ENCODE results near the gene PTPN3.

The PTPN3 gene

DNA sequence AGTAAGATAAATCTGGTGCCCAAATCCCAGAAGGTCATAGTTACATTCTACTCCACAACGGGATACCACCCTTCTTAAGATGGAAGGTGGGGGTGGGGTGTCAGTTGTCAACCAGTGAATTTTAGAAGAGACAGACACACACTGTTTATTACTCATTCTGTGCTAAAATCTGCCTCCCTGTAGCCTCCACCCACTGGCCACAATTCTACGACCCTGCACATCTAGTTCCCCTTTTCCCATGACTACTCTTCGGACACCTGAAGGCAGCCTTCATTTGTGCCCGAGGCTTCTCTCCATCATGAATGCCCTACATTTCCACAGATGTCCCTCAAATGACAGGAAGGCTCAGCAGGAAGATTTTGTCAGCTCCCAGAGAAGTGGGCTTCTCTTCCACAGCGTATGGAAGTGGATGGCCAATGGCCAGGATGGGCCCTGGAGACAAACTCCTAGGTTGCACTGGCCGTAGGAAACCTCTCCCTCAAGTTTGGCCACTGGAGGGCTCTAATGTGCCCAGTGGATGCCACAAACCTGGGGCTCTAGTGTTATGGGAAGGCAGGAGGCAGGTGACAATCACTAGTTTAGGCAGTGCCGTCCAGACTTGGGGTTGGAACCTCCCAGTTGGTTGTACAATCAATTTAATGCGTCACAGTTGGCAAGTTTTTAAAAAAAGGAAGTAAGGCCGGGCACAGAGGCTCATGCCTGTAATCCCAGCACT is 46.6 kb downstream of the PTPN3 start:
- no peak for DNase-seq (ENCODE audit: low spot score)

- DNase-seq (ENCODE audit: low spot score), result no peak
These were observed 47.8 kb downstream of the PTPN3 start for GRCh38 chr9:109450346-109450745.

DNA sequence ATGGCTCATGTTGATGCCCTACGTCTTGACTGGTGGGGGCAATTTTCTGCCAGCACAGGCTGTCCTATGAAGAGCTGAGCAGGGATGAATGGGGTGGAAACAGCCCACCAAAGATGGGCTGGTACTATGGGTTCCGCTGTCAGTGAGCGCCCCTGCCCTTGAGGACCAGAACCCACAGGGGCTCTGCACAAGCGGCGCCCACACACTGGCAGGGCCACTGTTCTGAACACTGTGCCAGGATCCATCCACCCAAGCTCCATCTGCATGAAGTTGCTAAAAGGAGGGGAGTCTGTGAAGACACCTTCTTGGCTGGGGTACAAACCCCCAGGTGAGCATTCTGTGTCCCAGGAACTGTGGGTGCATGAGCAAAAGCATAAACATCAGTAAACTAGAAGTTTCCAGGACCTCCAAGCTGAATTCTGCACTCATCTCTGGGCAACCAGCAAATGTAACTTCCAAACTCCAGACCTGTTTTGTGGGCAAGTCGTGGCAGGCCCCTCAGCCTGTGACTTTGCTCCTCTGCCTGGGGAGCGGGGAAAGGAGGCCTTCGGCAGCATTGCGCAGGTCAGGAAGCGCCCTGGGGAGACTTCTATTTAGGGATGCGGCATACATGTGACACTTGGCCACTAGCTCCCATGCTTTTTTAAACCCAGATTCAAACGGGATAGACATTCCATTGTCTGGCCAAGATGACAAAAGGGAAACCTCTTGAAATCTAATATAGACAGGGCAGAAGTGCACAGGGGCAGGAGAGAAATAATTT is 48.9 kb downstream of the PTPN3 start:
- DNase-seq (ENCODE audit: low spot score), result no peak

DNA sequence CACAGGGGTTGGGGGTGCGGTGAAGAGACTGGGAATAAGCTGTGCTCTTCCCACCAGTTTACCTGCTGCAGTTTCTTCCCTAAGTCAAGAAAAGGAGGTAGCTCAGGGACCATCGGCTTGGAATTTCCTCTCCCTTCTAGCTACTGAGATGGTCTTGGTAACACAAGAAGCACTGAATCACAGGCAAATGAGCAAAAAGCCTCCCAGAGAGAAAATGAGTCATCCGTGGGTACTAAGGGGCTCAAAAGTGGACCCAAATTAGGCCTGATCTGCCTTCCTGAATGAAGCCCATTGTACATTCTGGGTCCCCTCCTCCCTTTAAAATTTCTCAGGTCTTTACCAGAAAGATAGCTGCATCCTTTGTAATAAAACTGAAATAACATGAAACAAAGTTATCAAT is 49.9 kb downstream of the PTPN3 start:
- no peak for DNase-seq (ENCODE audit: low spot score)

- DNase-seq (ENCODE audit: low spot score), result no peak
These were observed 50.6 kb downstream of the PTPN3 start for GRCh38 chr9:109447329-109448076.

DNA sequence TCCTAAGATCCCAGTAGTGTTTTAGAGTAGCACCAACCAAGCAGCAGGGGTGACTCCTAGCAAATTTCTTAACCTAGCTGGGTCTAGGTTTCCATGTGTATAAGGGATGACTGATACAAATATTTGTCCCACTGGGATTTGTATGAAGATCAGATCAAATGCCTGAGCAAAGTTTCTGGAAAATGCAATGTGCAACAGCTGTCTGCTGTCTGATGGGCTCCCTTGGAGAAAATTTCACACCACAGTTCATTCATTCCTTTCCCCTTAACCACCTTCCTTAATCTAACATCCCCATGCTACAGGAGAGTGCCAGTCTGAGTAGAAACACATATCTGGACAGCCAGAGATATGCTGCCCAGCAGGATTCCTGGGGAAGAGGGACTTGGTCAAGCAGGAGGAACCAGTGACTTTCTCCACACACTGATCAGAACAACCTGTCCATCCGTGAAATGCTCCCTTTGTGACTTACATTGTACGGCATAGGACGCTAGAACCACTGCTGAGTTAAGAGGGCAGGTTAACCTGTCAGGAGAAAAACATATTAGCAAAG is 53.3 kb downstream of the PTPN3 start:
- no peak for DNase-seq (ENCODE audit: low spot score)

DNA sequence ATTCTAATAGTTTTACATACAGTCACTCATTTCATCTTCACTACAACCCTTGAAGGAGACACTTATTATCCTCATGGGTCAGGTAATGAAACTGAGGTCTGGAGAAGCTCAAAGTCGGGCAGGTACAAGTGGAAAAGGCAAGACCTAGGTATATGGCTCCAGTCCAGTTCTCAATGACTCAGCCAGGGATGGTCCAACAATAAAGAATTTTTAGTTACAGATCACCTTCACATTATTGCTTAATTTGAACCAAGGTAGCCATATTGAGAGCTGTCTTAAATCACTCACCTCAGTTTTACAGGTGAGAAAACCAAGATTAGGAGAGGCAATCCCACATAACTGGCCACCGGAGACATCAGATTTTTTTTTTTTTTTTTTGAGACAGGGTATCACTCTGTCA is 55.4 kb downstream of the PTPN3 start:
- DNase-seq (ENCODE audit: low spot score), result no peak

- no peak for DNase-seq (ENCODE audit: low spot score)
These were observed 56.8 kb downstream of the PTPN3 start for GRCh38 chr9:109441296-109441695.

DNA sequence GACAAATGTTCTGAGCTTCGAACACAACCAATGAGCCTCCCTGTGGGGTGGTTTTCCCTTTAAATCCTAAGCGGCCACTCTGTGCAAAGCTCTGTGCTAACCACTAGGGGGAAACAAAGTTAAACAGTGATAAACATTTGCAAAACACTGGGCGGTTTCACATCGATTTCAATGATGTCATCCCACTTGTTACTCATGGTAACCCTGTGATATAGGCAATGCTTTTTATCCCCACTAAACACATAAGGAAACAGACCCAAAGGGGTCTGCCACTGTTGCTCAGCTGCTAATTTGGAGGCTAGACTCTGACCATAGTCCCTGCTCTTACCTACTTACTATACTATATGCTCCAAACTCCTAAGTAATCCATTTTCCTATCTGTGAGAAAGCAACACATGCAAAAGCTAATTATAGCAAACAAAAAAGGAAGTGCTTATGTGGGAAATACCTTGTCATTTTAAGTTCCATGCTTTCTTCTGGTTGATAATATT is 57.3 kb downstream of the PTPN3 start:
- DNase-seq (ENCODE audit: low spot score), result peak; percentile 83

DNA sequence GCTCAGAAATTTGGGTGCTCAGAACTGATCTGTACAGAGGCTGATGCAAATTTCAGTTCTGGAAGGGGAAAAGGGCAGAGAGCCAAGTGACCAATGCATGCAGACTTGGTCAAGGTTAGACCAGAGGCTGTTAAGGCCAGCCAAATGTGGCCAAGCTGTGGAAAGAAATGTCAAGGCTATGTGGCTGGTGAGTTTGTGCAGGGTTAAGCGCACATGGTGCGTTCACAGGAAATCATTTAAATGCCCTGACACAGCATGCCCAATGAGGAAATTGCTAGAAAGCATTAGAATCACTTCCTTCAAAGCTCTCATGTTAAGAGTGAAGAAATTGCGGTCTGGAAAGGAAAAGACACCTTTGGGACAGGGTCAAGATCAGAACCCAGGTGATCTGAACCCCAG is 58.0 kb downstream of the PTPN3 start:
- peak; percentile 27 for DNase-seq (ENCODE audit: low spot score)

DNA sequence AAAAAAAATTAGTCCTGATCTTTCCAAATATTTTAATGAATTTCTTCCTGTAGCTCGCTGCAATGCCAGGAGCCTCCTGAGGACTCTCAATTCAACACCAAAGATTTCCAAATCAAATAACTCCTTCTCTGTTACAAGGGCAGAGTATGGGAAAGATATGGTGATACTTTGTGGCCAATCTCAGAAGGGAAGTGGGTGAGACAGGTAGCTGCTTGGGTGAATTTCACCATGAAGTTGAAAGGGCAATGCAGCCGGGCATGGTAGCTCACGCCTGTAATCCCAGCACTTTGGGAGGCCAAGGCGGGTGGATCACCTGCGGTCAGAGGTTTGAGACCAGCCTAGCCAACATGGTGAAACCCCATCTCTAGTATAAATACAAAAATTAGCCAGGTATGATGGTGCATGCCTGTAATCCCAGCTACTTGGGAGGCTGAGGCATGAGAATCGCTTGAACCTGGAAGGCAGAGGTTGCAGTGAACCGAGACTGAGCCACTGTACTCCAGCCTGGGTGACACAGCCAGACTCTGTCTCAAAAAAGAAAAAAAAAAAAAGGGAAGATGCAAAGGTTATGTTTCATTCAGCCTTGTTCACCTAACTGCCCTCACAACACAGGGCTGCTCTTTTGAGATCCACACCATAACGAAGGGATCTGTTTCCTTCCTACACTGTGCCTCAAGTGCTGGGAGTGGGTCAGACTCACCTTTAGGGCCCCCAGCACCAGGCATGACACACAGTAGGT is 58.6 kb downstream of the PTPN3 start:
- no peak for DNase-seq (ENCODE audit: low spot score)

DNA sequence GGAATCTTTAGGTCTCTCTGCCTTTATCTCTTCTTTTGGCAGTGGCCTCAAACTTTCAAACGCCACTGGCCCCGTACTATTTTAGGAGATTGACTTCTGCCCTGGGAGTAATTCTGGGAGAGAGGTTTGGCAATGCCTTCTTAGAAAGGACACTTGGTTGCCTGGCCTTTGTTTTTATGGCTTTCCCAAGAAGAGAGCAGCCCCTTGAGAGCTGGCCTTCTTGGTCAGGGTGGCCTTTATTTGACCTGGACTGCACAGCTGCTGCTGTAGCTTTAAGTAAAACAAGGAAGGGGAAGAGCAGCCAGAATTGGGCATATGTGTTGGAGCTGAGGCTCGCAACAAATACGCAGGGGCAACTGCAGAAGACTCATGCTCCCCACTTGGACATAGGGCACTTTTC is 60.8 kb downstream of the PTPN3 start:
- no peak for DNase-seq (ENCODE audit: low spot score)

- DNase-seq (ENCODE audit: low spot score), result no peak
These were observed 62.0 kb downstream of the PTPN3 start for GRCh38 chr9:109436071-109436470.

- DNase-seq (ENCODE audit: low spot score), result no peak
These were observed 64.6 kb downstream of the PTPN3 start for GRCh38 chr9:109433476-109433875.

GRCh38 chr9:109430231-109430630 is 67.9 kb downstream of the PTPN3 start:
- DNase-seq (ENCODE audit: low spot score), result no peak

DNA sequence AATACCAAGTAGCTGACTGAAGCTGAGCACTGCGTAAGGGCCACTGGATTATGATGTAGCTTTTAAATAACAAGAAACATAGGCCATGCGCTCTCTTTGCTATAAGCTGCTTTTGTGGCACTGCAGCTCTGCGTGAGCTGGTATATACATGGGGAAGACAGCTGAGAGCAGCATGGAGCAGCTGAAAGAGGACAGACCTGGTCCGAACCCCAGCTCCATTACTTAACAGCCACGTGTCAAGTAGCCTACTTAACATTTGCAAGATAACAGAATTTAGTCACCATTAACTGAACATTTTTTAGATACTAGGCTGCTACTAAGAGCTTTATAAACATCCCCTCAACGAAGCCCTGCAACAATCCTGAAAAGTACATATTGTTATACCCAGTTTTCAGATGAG is 69.3 kb downstream of the PTPN3 start:
- no peak for DNase-seq (ENCODE audit: low spot score)

GRCh38 chr9:109427886-109428285 is 70.2 kb downstream of the PTPN3 start:
- DNase-seq (ENCODE audit: low spot score), result no peak

- DNase-seq (ENCODE audit: low spot score), result no peak
These were observed 71.3 kb downstream of the PTPN3 start for GRCh38 chr9:109426626-109427402.

DNA sequence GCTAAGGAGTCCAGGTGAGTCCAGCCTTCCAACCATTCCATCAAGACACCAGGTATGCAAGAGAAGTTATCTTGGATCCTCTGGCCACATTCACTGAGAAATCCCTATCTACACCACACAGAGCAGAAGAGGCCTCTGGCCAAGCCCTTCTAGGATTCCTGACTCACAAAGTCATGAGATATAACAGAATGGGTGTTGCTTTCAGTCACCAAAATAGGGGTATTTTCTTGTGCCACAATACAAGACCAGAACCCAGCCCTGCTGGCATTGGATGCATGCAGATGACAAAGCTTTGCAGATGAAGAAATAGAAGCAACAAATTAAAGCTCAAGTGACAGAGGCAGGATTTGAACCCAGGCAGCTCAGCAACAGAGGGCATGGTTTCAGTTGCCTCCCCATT is 73.5 kb downstream of the PTPN3 start:
- no peak for DNase-seq (ENCODE audit: low spot score)

DNA sequence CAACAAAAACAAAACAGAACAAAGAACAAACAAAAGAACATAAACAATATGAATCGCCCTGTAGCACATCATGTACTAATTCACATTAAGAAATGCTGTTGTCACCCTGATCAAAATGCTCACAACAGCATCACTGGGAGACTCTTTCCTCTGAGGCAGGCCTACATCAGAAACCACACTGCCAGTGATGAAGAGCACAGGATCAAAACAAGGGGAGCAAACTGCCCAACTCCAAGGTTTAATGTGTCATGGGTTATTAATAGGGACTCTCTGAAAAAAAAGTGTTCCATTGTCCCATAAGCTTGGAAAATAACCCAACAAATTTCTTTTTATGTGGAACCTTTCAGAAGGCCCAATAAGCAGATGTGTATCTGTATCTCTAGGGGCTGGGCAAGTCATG is 74.2 kb downstream of the PTPN3 start:
- no peak for DNase-seq (ENCODE audit: low spot score)

DNA sequence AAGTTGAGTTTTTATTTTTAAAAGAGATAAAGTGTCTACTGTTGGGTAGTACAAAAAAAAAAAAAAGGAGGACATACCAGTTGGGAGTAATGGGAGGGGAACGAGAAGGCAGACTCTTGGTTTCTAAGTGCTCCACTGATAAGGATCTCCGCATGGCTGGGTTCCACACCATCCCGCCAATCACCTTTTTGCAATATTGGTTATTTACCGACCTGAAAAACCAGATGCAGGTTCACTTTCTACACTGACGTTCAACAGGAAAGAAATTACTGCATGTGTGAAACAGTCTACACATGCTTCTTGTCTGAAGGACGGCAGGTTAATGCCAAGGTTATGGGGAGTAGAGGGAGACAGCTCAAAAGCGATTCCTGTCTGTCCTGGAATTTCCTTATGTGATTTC is 75.5 kb downstream of the PTPN3 start:
- DNase-seq (ENCODE audit: low spot score), result no peak

Measured in NAMALWA (cell line).